Measurements from ENCODE around the gene TESK1. TPM values are rescaled to one million over a fixed set of nuclear protein-coding genes. Genes with fewer than 3 reads are reported as not detected.
A peak's percentile ranks its signal among the peaks of the same experiment; 100 is the strongest.

The TESK1 gene
- total RNA-seq (2021) (25.5 and 30.6 TPM in 2 replicates), Bru-seq, nascent RNA (percentile 55 among the genes with signal in this experiment), BruChase-seq, experiment 1, labeled RNA remaining after a 2-hour chase (percentile 67 among the genes with signal in this experiment), BruChase-seq, experiment 2, labeled RNA remaining after a 6-hour chase (percentile 85 among the genes with signal in this experiment)
- long read RNA-seq, transcript TESK1-201 (10 exons, 2,421 nt): major isoform, 8 of 14 reads
- long read RNA-seq, partial matches to known transcripts: 1 of 14 reads
- long read RNA-seq, other reads (novel, unspliced or antisense): 3 of 14 reads

- intact Hi-C loops (cut with micrococcal nuclease; ENCODE audit: unreplicated experiment): loop anchor here (1.0 to 10.0 kb wide), 4 partner anchors 42 to 490 kb away; partner anchors contain the start of genes ATOSB, CCDC107, CREB3 and RMRP
- no peaks in the 10 kb centered on the region for H3K9me2 ChIP-seq (ENCODE audit: insufficient read depth)
- POLR2A ChIA-PET (ENCODE audit: unreplicated experiment): interaction anchor here (0.6 to 0.7 kb wide), 2 partner anchors 404 to 819 kb away, joined by 3 read pairs; no protein-coding TSS in a partner anchor
Observed at GRCh38 chr9:35604578-35605350, at the start of gene TESK1. TESK1 (plus strand) TSS chr9:35605262; CDS start chr9:35605620, 358 bp downstream.

GRCh38 chr9:35555881-35556280 lies 49.2 kb upstream of the TESK1 start:
- H3K36me3 ChIP-seq (ENCODE audit: low read depth): no peaks in the 10 kb centered on the region
- 0 out of 2 replicates have a peak, but pooled peaks cover 6% of the 10 kb centered on the region for H3F3A ChIP-seq (ENCODE audit: insufficient read depth, low read depth)
- H3K9me3 ChIP-seq (ENCODE audit: insufficient read depth, low read depth): no peaks in the 10 kb centered on the region
- no peaks in the 10 kb centered on the region for H4K20me1 ChIP-seq (ENCODE audit: insufficient read depth)
- POLR2A ChIA-PET (ENCODE audit: unreplicated experiment): no interaction called here
- no peak overlapping the region for H3K27ac ChIP-seq
- CTCF ChIA-PET: no interaction called here
- H3K4me3 ChIP-seq: no peak overlapping the region
- H3K79me2 ChIP-seq (ENCODE audit: low read depth): no peaks in the 10 kb centered on the region
- TF ChIP-seq EZH2 (IDR thresholded peaks at IDR 0.05; ENCODE audit: low read depth): no peak
- TF ChIP-seq CTCF (conservative IDR thresholded peaks at IDR 0.05): no peak
- DNase-seq: no peak
- H3K4me1 ChIP-seq (replicated peaks; ENCODE audit: insufficient read depth): no peaks in the 10 kb centered on the region
- BruUV-seq (replicated peaks): no TSS peak
- H3K4me2 ChIP-seq: no peak overlapping the region
- H2AFZ ChIP-seq: no peak overlapping the region
- intact Hi-C loops (cut with micrococcal nuclease; ENCODE audit: unreplicated experiment): loop anchor here (2.0 kb wide), 1 partner anchor 45 kb away; no protein-coding TSS in a partner anchor
- no peaks in the 10 kb centered on the region for H3K9me2 ChIP-seq (ENCODE audit: insufficient read depth)
- H3K27me3 ChIP-seq (ENCODE audit: insufficient read depth, low read depth): no peaks in the 10 kb centered on the region

More at GRCh38 chr9:35604578-35605350, at the start of gene TESK1:
- H3K27me3 ChIP-seq (ENCODE audit: insufficient read depth, low read depth): no peaks in the 10 kb centered on the region
- H3K4me1 ChIP-seq (replicated peaks; ENCODE audit: insufficient read depth): peaks cover 14% of the 10 kb centered on the region; the same call in 1 of the 2 replicates
- peak within 1 kb of the TSS; percentile 87 for H2AFZ ChIP-seq
- no peaks in the 10 kb centered on the region for H3K9me3 ChIP-seq (ENCODE audit: insufficient read depth, low read depth)
- TSS peak; percentile 23 for BruUV-seq (replicated peaks)
- TF ChIP-seq CTCF (conservative IDR thresholded peaks at IDR 0.05): no peak
- TF ChIP-seq EZH2 (IDR thresholded peaks at IDR 0.05; ENCODE audit: low read depth): no peak
- H3K4me2 ChIP-seq: peak within 1 kb of the TSS; percentile 83
- H3F3A ChIP-seq (ENCODE audit: insufficient read depth, low read depth): peaks cover 10% of the 10 kb centered on the region; the same call in 1 of the 2 replicates
- H3K4me3 ChIP-seq: peak within 1 kb of the TSS; percentile 75
- peaks cover 7% of the 10 kb centered on the region; the same call in 1 of the 2 replicates for H3K79me2 ChIP-seq (ENCODE audit: low read depth)
- no peaks in the 10 kb centered on the region for H3K36me3 ChIP-seq (ENCODE audit: low read depth)
- DNase-seq: peak; percentile 54 to 81
- CTCF ChIA-PET: no interaction called here
- H3K27ac ChIP-seq: peak within 1 kb of the TSS; percentile 71
- H4K20me1 ChIP-seq (ENCODE audit: insufficient read depth): no peaks in the 10 kb centered on the region

GRCh38 chr9:35556776-35557175 lies 48.3 kb upstream of the TESK1 start:
- Histone ChIP-seq H3K9me2 (ENCODE audit: insufficient read depth) (no peaks in the 10 kb centered on the region), H3K79me2 (ENCODE audit: low read depth) (no peaks in the 10 kb centered on the region), H3F3A (ENCODE audit: insufficient read depth, low read depth) (0 out of 2 replicates have a peak, but pooled peaks cover 6% of the 10 kb centered on the region), H3K27ac (no peak overlapping the region), H3K36me3 (ENCODE audit: low read depth) (no peaks in the 10 kb centered on the region), H4K20me1 (ENCODE audit: insufficient read depth) (no peaks in the 10 kb centered on the region), H3K9me3 (ENCODE audit: insufficient read depth, low read depth) (no peaks in the 10 kb centered on the region), H3K4me3 (no peak overlapping the region), H3K27me3 (ENCODE audit: insufficient read depth, low read depth) (no peaks in the 10 kb centered on the region), H3K4me2 (no peak overlapping the region), H2AFZ (no peak overlapping the region), H3K4me1 (replicated peaks; ENCODE audit: insufficient read depth) (no peaks in the 10 kb centered on the region)
- TF ChIP-seq CTCF (conservative IDR thresholded peaks at IDR 0.05) (no peak), EZH2 (IDR thresholded peaks at IDR 0.05; ENCODE audit: low read depth) (no peak)
- ChIA-PET POLR2A (ENCODE audit: unreplicated experiment) (no interaction called here), CTCF (interaction anchor here (0.6 kb wide), 1 partner anchor 476 kb away, joined by 4 read pairs; no protein-coding TSS in a partner anchor)
- BruUV-seq (replicated peaks): no TSS peak
- no peak for DNase-seq
- intact Hi-C loops (cut with micrococcal nuclease; ENCODE audit: unreplicated experiment): no loop called here

Data from PC-9 (cell line).